MM.1S (cell line): ENCODE measurements around the gene KHSRP.

ENCODE experiments used
- DNase-seq: peaks from one replicate; pipeline ENCODE4 v3.0.0-alpha.2; 2015
- H2AFZ ChIP-seq: fragments of 300-600 bp; sonication (generic); 2 replicates; pipeline ENCODE4 v1.6.0; 2016; ENCODE audit warnings: antibody characterized with exemption, low read length
- H3F3A ChIP-seq: fragments of 300-600 bp; sonication (generic); 2 replicates; pipeline ENCODE4 v1.6.1; 2016; ENCODE audit warnings: mild to moderate bottlenecking, antibody characterized with exemption, low read length, moderate library complexity, mixed read lengths; ENCODE audit not compliant: insufficient read depth
- H3K27ac ChIP-seq: fragments of 300-600 bp; sonication (generic); 2 replicates; pipeline ENCODE4 v1.5.1; 2016; ENCODE audit warnings: mild to moderate bottlenecking, low read length
- H3K27me3 ChIP-seq: fragments of 300-600 bp; sonication (generic); replicated peaks from 2 replicates; pipeline ENCODE4 v1.6.0; 2016; ENCODE audit warnings: low read length; ENCODE audit not compliant: insufficient read depth
- H3K36me3 ChIP-seq: fragments of 300-600 bp; sonication (generic); replicated peaks from 2 replicates; pipeline ENCODE4 v1.6.1; 2016; ENCODE audit warnings: mild to moderate bottlenecking, low read length, mixed read lengths; ENCODE audit not compliant: insufficient read depth
- H3K4me1 ChIP-seq: fragments of 300-600 bp; sonication (generic); 2 replicates; pipeline ENCODE4 v1.6.1; 2016; ENCODE audit warnings: low read length, mixed read lengths
- H3K4me2 ChIP-seq: fragments of 300-600 bp; sonication (generic); 2 replicates; pipeline ENCODE4 v1.6.0; 2016; ENCODE audit warnings: low read depth, low read length
- H3K4me3 ChIP-seq: fragments of 300-600 bp; sonication (generic); 2 replicates; pipeline ENCODE4 v1.5.1; 2016; ENCODE audit warnings: low read length, mixed read lengths
- H3K79me2 ChIP-seq: fragments of 300-600 bp; sonication (generic); 2 replicates; pipeline ENCODE4 v1.6.1; 2016; ENCODE audit warnings: mixed run types, low read length, mixed read lengths
- H3K9ac ChIP-seq: fragments of 300-600 bp; sonication (generic); 2 replicates; pipeline ENCODE4 v1.6.1; 2016; ENCODE audit warnings: low read length, mixed read lengths
- H3K9me2 ChIP-seq: fragments of 300-600 bp; sonication (generic); replicated peaks from 2 replicates; pipeline ENCODE4 v1.6.1; 2016; ENCODE audit warnings: mild to moderate bottlenecking, low read length, mixed read lengths; ENCODE audit not compliant: insufficient read depth
- H3K9me3 ChIP-seq: fragments of 300-600 bp; sonication (generic); replicated peaks from 2 replicates; pipeline ENCODE4 v1.6.1; 2016; ENCODE audit warnings: mild to moderate bottlenecking, low read length, mixed read lengths; ENCODE audit not compliant: insufficient read depth
- H4K20me1 ChIP-seq: fragments of 300-600 bp; sonication (generic); 2 replicates; pipeline ENCODE4 v1.6.1; 2016; ENCODE audit warnings: mild to moderate bottlenecking, low read length, moderate library complexity, mixed read lengths; ENCODE audit not compliant: insufficient read depth
- CTCF ChIP-seq: fragments of 300-600 bp; sonication (generic); IDR thresholded peaks from 2 replicates; pipeline ENCODE4 v1.5.1; 2016; ENCODE audit warnings: antibody characterized with exemption, low read length, mixed read lengths
- EZH2 ChIP-seq: fragments of 300-600 bp; sonication (generic); optimal IDR thresholded peaks from 2 replicates; pipeline ENCODE3; 2017; ENCODE audit warnings: low read depth, mild to moderate bottlenecking, antibody characterized with exemption, low read length, mixed read lengths
- EZH2phosphoT487 ChIP-seq: fragments of 300-600 bp; sonication (generic); IDR thresholded peaks from 2 replicates; pipeline ENCODE4 v1.6.1; 2018; ENCODE audit warnings: antibody characterized with exemption, low read length

KHSRP gene

GRCh38 chr19:6464070-6464873, 39.7 kb upstream of the KHSRP start, which contains the start of gene CRB3:
CRB3 (plus strand) TSS chr19:6464271; CDS start chr19:6464702, 431 bp downstream.
- H3K9me2 ChIP-seq: no peaks in the 10 kb centered on the region
- H3K9ac ChIP-seq: peak within 1 kb of the TSS; percentile 73
- H2AFZ ChIP-seq: peak within 1 kb of the TSS; percentile 65
- no peaks in the 10 kb centered on the region for H4K20me1 ChIP-seq
- peak within 1 kb of the TSS; percentile 72 for H3K4me3 ChIP-seq
- no peak within 1 kb of the TSS for H3K27ac ChIP-seq
- peaks cover 10% of the 10 kb centered on the region for H3F3A ChIP-seq
- no peaks in the 10 kb centered on the region for H3K9me3 ChIP-seq
- no peaks in the 10 kb centered on the region for H3K27me3 ChIP-seq
- H3K36me3 ChIP-seq: no peaks in the 10 kb centered on the region
- H3K79me2 ChIP-seq: peaks cover 5% of the 10 kb centered on the region; the same call in 1 of the 2 replicates
- peak within 1 kb of the TSS; percentile 71 for H3K4me2 ChIP-seq
- no peaks in the 10 kb centered on the region for H3K4me1 ChIP-seq
- TF ChIP-seq EZH2 (no peak), CTCF (no peak), EZH2phosphoT487 (no peak)
- DNase-seq: peak; percentile 74

GRCh38 chr19:6460099-6460884, 35.7 kb upstream of the KHSRP start:
- no peaks in the 10 kb centered on the region for H3K36me3 ChIP-seq
- peaks cover 5% of the 10 kb centered on the region; the same call in 1 of the 2 replicates for H3K79me2 ChIP-seq
- H3K27me3 ChIP-seq: no peaks in the 10 kb centered on the region
- no peaks in the 10 kb centered on the region for H3K9me3 ChIP-seq
- H2AFZ ChIP-seq: peak overlapping the region; percentile 82
- TF ChIP-seq EZH2 (no peak), CTCF (peak; percentile 84)
- H3K27ac ChIP-seq: peak overlapping the region; percentile 81; the same call in 1 of the 2 replicates
- peaks cover 9% of the 10 kb centered on the region; the same call in 1 of the 2 replicates for H3K4me1 ChIP-seq
- H3K9me2 ChIP-seq: no peaks in the 10 kb centered on the region
- peak overlapping the region; percentile 84 for H3K4me2 ChIP-seq
- H3K4me3 ChIP-seq: peak overlapping the region; percentile 73
- no peaks in the 10 kb centered on the region for H4K20me1 ChIP-seq
- peak overlapping the region; percentile 78 for H3K9ac ChIP-seq
- DNase-seq: peak; percentile 99
- peaks cover 10% of the 10 kb centered on the region for H3F3A ChIP-seq

GRCh38 chr19:6459262-6460098, 34.9 kb upstream of the KHSRP start, which contains the start of gene SLC25A23:
SLC25A23 (minus strand) TSS chr19:6459792; CDS start chr19:6459628, 164 bp downstream.
- H4K20me1 ChIP-seq: no peaks in the 10 kb centered on the region
- peak within 1 kb of the TSS; percentile 73 for H3K4me3 ChIP-seq
- H2AFZ ChIP-seq: peak within 1 kb of the TSS; percentile 82
- peak within 1 kb of the TSS; percentile 81; the same call in 1 of the 2 replicates for H3K27ac ChIP-seq
- H3K9me3 ChIP-seq: no peaks in the 10 kb centered on the region
- H3K79me2 ChIP-seq: peaks cover 2% of the 10 kb centered on the region; the same call in 1 of the 2 replicates
- H3K36me3 ChIP-seq: no peaks in the 10 kb centered on the region
- peak within 1 kb of the TSS; percentile 84 for H3K4me2 ChIP-seq
- H3K4me1 ChIP-seq: peaks cover 9% of the 10 kb centered on the region; the same call in 1 of the 2 replicates
- no peak for TF ChIP-seq EZH2phosphoT487
- TF ChIP-seq CTCF: no peak
- TF ChIP-seq EZH2: no peak
- no peaks in the 10 kb centered on the region for H3K27me3 ChIP-seq
- peaks cover 10% of the 10 kb centered on the region for H3F3A ChIP-seq
- H3K9me2 ChIP-seq: no peaks in the 10 kb centered on the region
- peak within 1 kb of the TSS; percentile 78 for H3K9ac ChIP-seq
- peak; percentile 70 for DNase-seq
